OCI-LY1 (cell line): ENCODE measurements around the gene BRCA2.
"Not testable (repeated sequence)": the region's sequence is repeated elsewhere in the genome, so short reads cannot be mapped to it uniquely, and the experiment has no call there.

Experiments
- H2AFZ ChIP-seq: fragments of 200-600 bp; sonication (generic), shearing (Covaris generic); 2 replicates; pipeline ENCODE4 v1.6.0; 2014; ENCODE audit warnings: antibody characterized with exemption, mild to moderate bottlenecking, low read length
- H3F3A ChIP-seq: fragments of 200-600 bp; sonication (generic), shearing (Covaris generic); 2 replicates; pipeline ENCODE4 v1.6.0; 2014; ENCODE audit warnings: mild to moderate bottlenecking, antibody characterized with exemption, low read length, moderate library complexity; ENCODE audit not compliant: insufficient read depth
- H3K27ac ChIP-seq: fragments of 200-600 bp; sonication (generic); 2 replicates; pipeline ENCODE4 v1.5.1; 2014; ENCODE audit warnings: low read length, mixed run types, mild to moderate bottlenecking, low read depth; ENCODE audit not compliant: poor library complexity, severe bottlenecking
- H3K27me3 ChIP-seq: fragments of 200-600 bp; sonication (generic); 2 replicates; pipeline ENCODE4 v1.6.0; 2014; ENCODE audit warnings: antibody characterized with exemption, mild to moderate bottlenecking, low read length, moderate library complexity; ENCODE audit not compliant: insufficient read depth
- H3K36me3 ChIP-seq: fragments of 200-600 bp; sonication (generic); 2 replicates; pipeline ENCODE4 v1.6.1; 2014; ENCODE audit warnings: mild to moderate bottlenecking, antibody characterized with exemption, low read length, moderate library complexity, mixed read lengths; ENCODE audit not compliant: insufficient read depth
- H3K4me1 ChIP-seq: fragments of 200-600 bp; sonication (generic); 2 replicates; pipeline ENCODE4 v1.5.1; 2014; ENCODE audit warnings: mild to moderate bottlenecking, low read length, moderate library complexity; ENCODE audit not compliant: insufficient read depth, severe bottlenecking
- H3K4me2 ChIP-seq: fragments of 200-600 bp; sonication (generic), shearing (Covaris generic); 2 replicates; pipeline ENCODE4 v1.6.1; 2014; ENCODE audit warnings: low read length
- H3K4me3 ChIP-seq: fragments of 200-600 bp; sonication (generic); 2 replicates; pipeline ENCODE4 v1.5.1; 2014; ENCODE audit warnings: low read length, low read depth, mild to moderate bottlenecking, mixed read lengths; ENCODE audit not compliant: poor library complexity, severe bottlenecking
- H3K79me2 ChIP-seq: fragments of 200-600 bp; shearing (Covaris generic); 2 replicates; pipeline ENCODE4 v1.6.1; 2016; ENCODE audit warnings: mixed run types, low read length, mixed read lengths; ENCODE audit not compliant: insufficient read depth
- H3K9ac ChIP-seq: fragments of 200-600 bp; sonication (generic), shearing (Covaris generic); 2 replicates; pipeline ENCODE4 v1.6.1; 2014; ENCODE audit warnings: mild to moderate bottlenecking, low read length, mixed read lengths
- H3K9me2 ChIP-seq: fragments of 200-600 bp; sonication (generic), shearing (Covaris generic); 2 replicates; pipeline ENCODE4 v1.6.1; 2014; ENCODE audit warnings: low read depth, mild to moderate bottlenecking, low read length, mixed read lengths
- H3K9me3 ChIP-seq: fragments of 200-600 bp; shearing (Covaris generic); 2 replicates; pipeline ENCODE4 v1.6.1; 2014; ENCODE audit warnings: low read length, mixed read lengths
- H4K20me1 ChIP-seq: fragments of 200-600 bp; sonication (generic), shearing (Covaris generic); 2 replicates; pipeline ENCODE4 v1.6.0; 2016; ENCODE audit warnings: mild to moderate bottlenecking, low read length; ENCODE audit not compliant: insufficient read depth
- EZH2 ChIP-seq: fragments of 200-600 bp; sonication (generic), shearing (Covaris generic); IDR thresholded peaks from 2 replicates; pipeline ENCODE4 v1.8.0; 2017; ENCODE audit warnings: borderline replicate concordance, mixed run types, mild to moderate bottlenecking, antibody characterized with exemption, low read length, moderate library complexity, mixed read lengths
- TF ChIP-seq, protein P1 (sequence below): fragments of 200-600 bp; sonication (generic), shearing (Covaris generic); IDR thresholded peaks from 2 replicates; pipeline ENCODE4 v1.5.1; 2017; ENCODE audit warnings: mild to moderate bottlenecking, antibody characterized with exemption, low read length, moderate library complexity, mixed read lengths

Gene BRCA2

DNA sequence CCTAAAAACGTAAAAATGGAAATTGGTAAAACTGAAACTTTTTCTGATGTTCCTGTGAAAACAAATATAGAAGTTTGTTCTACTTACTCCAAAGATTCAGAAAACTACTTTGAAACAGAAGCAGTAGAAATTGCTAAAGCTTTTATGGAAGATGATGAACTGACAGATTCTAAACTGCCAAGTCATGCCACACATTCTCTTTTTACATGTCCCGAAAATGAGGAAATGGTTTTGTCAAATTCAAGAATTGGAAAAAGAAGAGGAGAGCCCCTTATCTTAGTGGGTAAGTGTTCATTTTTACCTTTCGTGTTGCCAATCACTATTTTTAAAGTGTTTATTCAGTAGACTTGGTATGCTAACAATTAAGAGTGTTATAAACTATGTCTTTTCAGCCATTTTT, 25.6 kb downstream of the BRCA2 start:
- Histone ChIP-seq H2AFZ (no peak overlapping the region), H3K36me3 (peaks cover 25% of the 10 kb centered on the region), H3K27ac (no peak overlapping the region)

GRCh38 chr13:32347651-32348050, 32.3 kb downstream of the BRCA2 start:
- Histone ChIP-seq H3F3A (no peaks in the 10 kb centered on the region; the same call in 1 of the 2 replicates), H3K9me3 (no peaks in the 10 kb centered on the region), H2AFZ (no peak overlapping the region), H3K9me2 (no peaks in the 10 kb centered on the region), H3K4me2 (no peak overlapping the region), H3K79me2 (no peaks in the 10 kb centered on the region), H3K4me1 (no peaks in the 10 kb centered on the region), H3K36me3 (peaks cover 39% of the 10 kb centered on the region), H3K9ac (no peak overlapping the region), H3K27me3 (no peaks in the 10 kb centered on the region), H3K4me3 (no peak overlapping the region), H3K27ac (no peak overlapping the region), H4K20me1 (no peaks in the 10 kb centered on the region)
- TF ChIP-seq, protein P1, sequence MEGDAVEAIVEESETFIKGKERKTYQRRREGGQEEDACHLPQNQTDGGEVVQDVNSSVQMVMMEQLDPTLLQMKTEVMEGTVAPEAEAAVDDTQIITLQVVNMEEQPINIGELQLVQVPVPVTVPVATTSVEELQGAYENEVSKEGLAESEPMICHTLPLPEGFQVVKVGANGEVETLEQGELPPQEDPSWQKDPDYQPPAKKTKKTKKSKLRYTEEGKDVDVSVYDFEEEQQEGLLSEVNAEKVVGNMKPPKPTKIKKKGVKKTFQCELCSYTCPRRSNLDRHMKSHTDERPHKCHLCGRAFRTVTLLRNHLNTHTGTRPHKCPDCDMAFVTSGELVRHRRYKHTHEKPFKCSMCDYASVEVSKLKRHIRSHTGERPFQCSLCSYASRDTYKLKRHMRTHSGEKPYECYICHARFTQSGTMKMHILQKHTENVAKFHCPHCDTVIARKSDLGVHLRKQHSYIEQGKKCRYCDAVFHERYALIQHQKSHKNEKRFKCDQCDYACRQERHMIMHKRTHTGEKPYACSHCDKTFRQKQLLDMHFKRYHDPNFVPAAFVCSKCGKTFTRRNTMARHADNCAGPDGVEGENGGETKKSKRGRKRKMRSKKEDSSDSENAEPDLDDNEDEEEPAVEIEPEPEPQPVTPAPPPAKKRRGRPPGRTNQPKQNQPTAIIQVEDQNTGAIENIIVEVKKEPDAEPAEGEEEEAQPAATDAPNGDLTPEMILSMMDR, result no peak
- TF ChIP-seq EZH2, result no peak

More for the DNA sequence above, 25.6 kb downstream of the BRCA2 start:
- H3K4me1 ChIP-seq, result no peaks in the 10 kb centered on the region
- no peak overlapping the region for H3K4me3 ChIP-seq
- no peak overlapping the region for H3K9ac ChIP-seq
- H3K79me2 ChIP-seq, result no peaks in the 10 kb centered on the region
- no peaks in the 10 kb centered on the region for H3K9me2 ChIP-seq
- H3K27me3 ChIP-seq, result no peaks in the 10 kb centered on the region
- H3K4me2 ChIP-seq, result no peak overlapping the region
- H3F3A ChIP-seq, result no peaks in the 10 kb centered on the region; the same call in 1 of the 2 replicates
- no peaks in the 10 kb centered on the region for H4K20me1 ChIP-seq
- peaks cover 12% of the 10 kb centered on the region; the same call in 1 of the 2 replicates for H3K9me3 ChIP-seq
- TF ChIP-seq EZH2, result no peak

- not testable (repeated sequence) for H3F3A ChIP-seq, H3K9me2 ChIP-seq, H3K27me3 ChIP-seq, H4K20me1 ChIP-seq, H2AFZ ChIP-seq, H3K4me2 ChIP-seq, H3K4me1 ChIP-seq, H3K79me2 ChIP-seq, H3K27ac ChIP-seq, H3K9ac ChIP-seq, H3K4me3 ChIP-seq, H3K9me3 ChIP-seq
- H3K36me3 ChIP-seq, result peaks cover 41% of the 10 kb centered on the region
Measured at GRCh38 chr13:32350839-32351441, 35.6 kb downstream of the BRCA2 start.

GRCh38 chr13:32354040-32354439, 38.7 kb downstream of the BRCA2 start:
- Histone ChIP-seq H3K4me1 (no peaks in the 10 kb centered on the region), H3K4me3 (no peak overlapping the region), H3K9me2 (no peaks in the 10 kb centered on the region), H3K36me3 (peaks cover 30% of the 10 kb centered on the region), H3K4me2 (no peak overlapping the region), H3K9ac (no peak overlapping the region), H3K27me3 (no peaks in the 10 kb centered on the region), H4K20me1 (no peaks in the 10 kb centered on the region), H2AFZ (no peak overlapping the region), H3F3A (no peaks in the 10 kb centered on the region), H3K9me3 (no peaks in the 10 kb centered on the region), H3K27ac (no peak overlapping the region), H3K79me2 (no peaks in the 10 kb centered on the region)
- TF ChIP-seq, protein P1, result no peak
- no peak for TF ChIP-seq EZH2

- not testable (repeated sequence) for H3K27me3 ChIP-seq, H4K20me1 ChIP-seq, H3K4me3 ChIP-seq, H3K4me1 ChIP-seq, H3K4me2 ChIP-seq, H2AFZ ChIP-seq, H3K27ac ChIP-seq, H3K9ac ChIP-seq, H3K9me3 ChIP-seq, H3F3A ChIP-seq, H3K9me2 ChIP-seq, H3K79me2 ChIP-seq
- H3K36me3 ChIP-seq, result peaks cover 23% of the 10 kb centered on the region
Measured at GRCh38 chr13:32355935-32356334, 40.6 kb downstream of the BRCA2 start.
